Body of pancreas (tissue), 4 donors: ENCODE data around the gene GRIA1.

ENCODE experiments used
- CTCF ChIP-seq, 7 experiments: fragments of 450-650 bp in 4 of 7; fragments of 200-600 bp in 3 of 7; sonication (generic) in 3 of 7; IDR thresholded peaks; one replicate each; pipeline ENCODE4 v1.5.1; 2016 to 2019; ENCODE audit warnings: antibody characterized with exemption in 7 of 7
- POLR2A ChIP-seq, 3 donors: fragments of 450-650 bp; IDR thresholded peaks; one replicate each; pipeline ENCODE4 v1.6.1; 2016; ENCODE audit warnings: antibody characterized with exemption in 3 of 3, mild to moderate bottlenecking in 2 of 3

GRCh38 chr5:153655201-153655510 lies 164.7 kb downstream of the GRIA1 start:
- TF ChIP-seq CTCF (IDR thresholded peaks at IDR 0.05): no peak
- no peak for TF ChIP-seq POLR2A (IDR thresholded peaks at IDR 0.05)
